Hypothalamus (tissue), 51 donors: Measurements from ENCODE around the gene ARTN.
A peak's percentile ranks its signal among the peaks of the same experiment; 100 is the strongest.

Source experiments
- DNase-seq, 51 donors: peaks; one replicate each; lab custom pipeline; 2025; lab: John Stamatoyannopoulos, UW

ARTN gene

GRCh38 chr1:43968348-43968948 lies 34.8 kb downstream of the ARTN start:
- DNase-seq = no peak

- DNase-seq = peak in 1 of 51 donors; percentile 37
Observed at GRCh38 chr1:43969416-43969745, 35.8 kb downstream of the ARTN start.

- DNase-seq = peak; percentile 45 to 98 (median 95)
Observed at GRCh38 chr1:43969746-43970466, 36.3 kb downstream of the ARTN start, which contains the start of gene DPH2. Gene DPH2, plus strand, starts transcription at chr1:43970010. Its CDS starts 166 bp downstream, at chr1:43970176.

- no peak for DNase-seq
Observed at GRCh38 chr1:43970502-43970901, 36.9 kb downstream of the ARTN start.

GRCh38 chr1:43970911-43971310 lies 37.3 kb downstream of the ARTN start:
- DNase-seq = no peak

- DNase-seq = no peak
Observed at GRCh38 chr1:43971336-43971980, 37.9 kb downstream of the ARTN start.

- DNase-seq = no peak
Observed at GRCh38 chr1:43973981-43974442, 40.4 kb downstream of the ARTN start.

- peak; percentile 82 to 99 (median 95) for DNase-seq
Observed at GRCh38 chr1:43974443-43975248, 41.0 kb downstream of the ARTN start, which contains the start of gene ATP6V0B. Gene ATP6V0B, plus strand, starts transcription at chr1:43974960. Its CDS starts 81 bp downstream, at chr1:43975041.

GRCh38 chr1:43975249-43975961 lies 41.8 kb downstream of the ARTN start:
- peak in 30 of 51 donors; percentile 24 to 69 (median 40) for DNase-seq

- no peak for DNase-seq
Observed at GRCh38 chr1:43976045-43976444, 42.4 kb downstream of the ARTN start.

GRCh38 chr1:43976890-43977289 lies 43.3 kb downstream of the ARTN start:
- no peak for DNase-seq

GRCh38 chr1:43977376-43978263 lies 44.0 kb downstream of the ARTN start:
- no peak for DNase-seq

- no peak for DNase-seq
Observed at GRCh38 chr1:43978264-43978550, 44.6 kb downstream of the ARTN start.

- DNase-seq = peak in 30 of 51 donors; percentile 8 to 74 (median 37)
Observed at GRCh38 chr1:43978551-43979260, 45.1 kb downstream of the ARTN start, which contains the start of gene B4GALT2. Gene B4GALT2, plus strand, starts transcription at chr1:43979210. Its CDS starts 1,951 bp downstream, at chr1:43981161.

- DNase-seq = no peak
Observed at GRCh38 chr1:43979261-43979527, 45.6 kb downstream of the ARTN start.

- peak in 29 of 51 donors; percentile 11 to 81 (median 32) for DNase-seq
Observed at GRCh38 chr1:43979528-43980254, 46.1 kb downstream of the ARTN start.

GRCh38 chr1:43980255-43981134 lies 46.9 kb downstream of the ARTN start:
- no peak for DNase-seq
